ENCODE measurements around the gene AGPAT4. TPM values are rescaled to one million over a fixed set of nuclear protein-coding genes. Genes with fewer than 3 reads are reported as not detected.

The AGPAT4 gene
- polyA plus RNA-seq, 1 of the 3 experiments (the other 2 are of a cell fraction), result 3.9 TPM

GRCh38 chr6:161191671-161192070 lies 82.2 kb downstream of the AGPAT4 start:
- Histone ChIP-seq H3K27me3 (ENCODE audit: insufficient read depth) (no peaks in the 10 kb centered on the region), H3K36me3 (replicated peaks in 1 of 2; ENCODE audit: control insufficient read depth in 1 of 2, insufficient read depth in 2 of 2, low read length in 1 of 2) (no peaks in the 10 kb centered on the region), H3K4me3 (ENCODE audit: low read depth in 2 of 2, low read length in 1 of 2) (no peak overlapping the region), H3K9me3 (no peaks in the 10 kb centered on the region), H3F3A (replicated peaks; ENCODE audit: insufficient read depth) (peaks cover 10% of the 10 kb centered on the region), H3K9ac (no peak overlapping the region), H4K20me1 (ENCODE audit: insufficient read depth) (no peaks in the 10 kb centered on the region), H3K27ac (ENCODE audit: low read depth in 2 of 2, low read length in 1 of 2) (no peak overlapping the region), H3K79me2 (ENCODE audit: insufficient read depth) (no peaks in the 10 kb centered on the region; the same call in 1 of the 2 replicates), H2AFZ (ENCODE audit: low read depth) (no peak overlapping the region), H3K4me2 (no peak overlapping the region), H3K4me1 (ENCODE audit: control insufficient read depth in 1 of 2, insufficient read depth in 2 of 2, low read depth in 1 of 2, low read length in 1 of 2) (peaks cover 2 to 5% of the 10 kb centered on the region in 2 experiments; a peak in 2 of 4 replicates), H3K9me2 (no peaks in the 10 kb centered on the region)
- ChIA-PET POLR2A (no interaction called here), CTCF (no interaction called here)
- TF ChIP-seq GATA2 (CRISPR knock-in tag; IDR thresholded peaks at IDR 0.05) (no peak), PBX3 (IDR thresholded peaks at IDR 0.05) (no peak), TAF1 (IDR thresholded peaks at IDR 0.05; ENCODE audit: borderline replicate concordance, low read depth, low read length) (no peak), ELF1 (IDR thresholded peaks at IDR 0.05) (no peak), ZBTB33 (IDR thresholded peaks at IDR 0.05; ENCODE audit: borderline replicate concordance, low read depth) (no peak), RAD21 (IDR thresholded peaks at IDR 0.05; ENCODE audit: low read length) (no peak), FOXM1 (IDR thresholded peaks at IDR 0.05; ENCODE audit: low read depth) (no peak), EZH2phosphoT487 (IDR thresholded peaks at IDR 0.05; ENCODE audit: borderline replicate concordance, low read depth) (no peak), POLR2AphosphoS5 (IDR thresholded peaks at IDR 0.05; ENCODE audit: low read depth, low read length) (no peak), NFIC (IDR thresholded peaks at IDR 0.05; ENCODE audit: borderline replicate concordance) (no peak), REST (IDR thresholded peaks at IDR 0.05; ENCODE audit: low read depth, low read length) (no peak), SMC3 (IDR thresholded peaks at IDR 0.05; ENCODE audit: low read depth, low read length) (no peak), NRF1 (IDR thresholded peaks at IDR 0.05; ENCODE audit: low read depth, low read length) (no peak), MEF2A (IDR thresholded peaks at IDR 0.05; ENCODE audit: borderline replicate concordance, low read depth) (no peak), RCOR1 (IDR thresholded peaks at IDR 0.05; ENCODE audit: low read length) (no peak), USF1 (IDR thresholded peaks at IDR 0.05; ENCODE audit: borderline replicate concordance, low read depth) (no peak), TEAD4 (IDR thresholded peaks at IDR 0.05; ENCODE audit: borderline replicate concordance, insufficient read depth) (no peak), SIN3A (IDR thresholded peaks at IDR 0.05; ENCODE audit: borderline replicate concordance, low read depth, low read length) (no peak), TCF12 (IDR thresholded peaks at IDR 0.05) (no peak), EP300 (IDR thresholded peaks at IDR 0.05; ENCODE audit: borderline replicate concordance in 1 of 2, low read depth in 1 of 2, low read length in 1 of 2) (no peak)
- DNase-seq, result no peak
